Measurements from ENCODE around the gene GLRX2. TPM values are rescaled to one million over a fixed set of nuclear protein-coding genes. Genes with fewer than 3 reads are reported as not detected.

Gene GLRX2
- total and polyA plus RNA-seq, 11 donors = 11.0 to 102 (median 31.5) TPM

GRCh38 chr1:193121616-193122593, 16.7 kb upstream of the GLRX2 start, which contains the start of gene CDC73:
Gene CDC73 (plus strand): TSS chr1:193122031. CDS start chr1:193122201, 170 bp downstream.
- intact Hi-C loops (cut with DNase I) = loop anchor here (1.0 to 10.0 kb wide), 7 partner anchors 17 to 647 kb away; partner anchors contain the start of genes GLRX2 (in 8 of the 10), RO60 (in 5 of the 10), UCHL5 (in 5 of the 10) and RGS2 (in 4 of the 10)
- TF ChIP-seq POLR2A (IDR thresholded peaks at IDR 0.05) = peak in 1 of 2 donors; percentile 85
- TF ChIP-seq CTCF (IDR thresholded peaks at IDR 0.05) = peak; percentile 84 to 99 (median 92)
- peak; percentile 97 to 99 (median 98) for DNase-seq
- Histone ChIP-seq H3K4me1 (peaks cover 4 to 41% (median 21%) of the 10 kb centered on the region in 12 donors), H3K27me3 (no peaks in the 10 kb centered on the region), H3K27ac (peak within 1 kb of the TSS; percentile 88 to 99 (median 95)), H3K9me3 (no peaks in the 10 kb centered on the region), H3K36me3 (peaks cover 0 to 22% (median 18%) of the 10 kb centered on the region in 9 donors), H3K4me3 (peak within 1 kb of the TSS; percentile 60 to 89 (median 78))
- peak; percentile 98 to 100 (median 98) for ATAC-seq
- 0 to 1% (median 0%) methylated on average over 32 to 85 of the region's 85 CpGs for WGBS, 4 donors

- Histone ChIP-seq H3K4me1 (peaks cover 7 to 33% (median 25%) of the 10 kb centered on the region in 12 donors), H3K4me3 (peak overlapping the region in 8 of 12 donors; percentile 60 to 89 (median 78)), H3K36me3 (peaks cover 0 to 10% (median 5%) of the 10 kb centered on the region in 9 donors), H3K27ac (peak overlapping the region in 1 of 12 donors; percentile 95), H3K27me3 (no peaks in the 10 kb centered on the region), H3K9me3 (no peaks in the 10 kb centered on the region)
- DNase-seq = no peak
- TF ChIP-seq POLR2A (IDR thresholded peaks at IDR 0.05) (no peak), CTCF (IDR thresholded peaks at IDR 0.05) (no peak)
- no peak for ATAC-seq
- WGBS, 4 donors = 62 to 74% (median 70%) methylated on average over 6 of the region's 6 CpGs
- intact Hi-C loops (cut with DNase I) = loop anchor here (1.0 to 10.0 kb wide), 7 partner anchors 15 to 646 kb away; partner anchors contain the start of genes GLRX2 (in 5 of the 10), RO60 (in 5 of the 10), UCHL5 (in 5 of the 10) and RGS2 (in 4 of the 10)
These were observed 15.5 kb upstream of the GLRX2 start for GRCh38 chr1:193120604-193121166.

GRCh38 chr1:193118803-193119730, 13.9 kb upstream of the GLRX2 start:
- no peak overlapping the region for H3K4me3 ChIP-seq
- WGBS, 4 donors = 88 to 93% (median 92%) methylated on average over 4 of the region's 4 CpGs
- H3K9me3 ChIP-seq = no peaks in the 10 kb centered on the region
- intact Hi-C loops (cut with DNase I) = loop anchor here in 2 of 10 donors (5.0 to 10.0 kb wide), 2 partner anchors 57 to 644 kb away; no protein-coding TSS in a partner anchor
- H3K4me1 ChIP-seq = peaks cover 1 to 24% (median 16%) of the 10 kb centered on the region in 12 donors
- H3K27me3 ChIP-seq = no peaks in the 10 kb centered on the region
- no peaks in the 10 kb centered on the region for H3K36me3 ChIP-seq
- ATAC-seq (no peak), DNase-seq (no peak)
- no peak overlapping the region for H3K27ac ChIP-seq
- TF ChIP-seq POLR2A (IDR thresholded peaks at IDR 0.05) = no peak
- TF ChIP-seq CTCF (IDR thresholded peaks at IDR 0.05) = no peak

All from heart left ventricle (tissue), 16 donors.